ENCODE measurements around the gene MYBPC2.
A peak's percentile ranks its signal among the peaks of the same experiment; 100 is the strongest.
"Not testable (repeated sequence)": the region's sequence is repeated elsewhere in the genome, so short reads cannot be mapped to it uniquely, and the experiment has no call there.

MYBPC2 gene

DNA sequence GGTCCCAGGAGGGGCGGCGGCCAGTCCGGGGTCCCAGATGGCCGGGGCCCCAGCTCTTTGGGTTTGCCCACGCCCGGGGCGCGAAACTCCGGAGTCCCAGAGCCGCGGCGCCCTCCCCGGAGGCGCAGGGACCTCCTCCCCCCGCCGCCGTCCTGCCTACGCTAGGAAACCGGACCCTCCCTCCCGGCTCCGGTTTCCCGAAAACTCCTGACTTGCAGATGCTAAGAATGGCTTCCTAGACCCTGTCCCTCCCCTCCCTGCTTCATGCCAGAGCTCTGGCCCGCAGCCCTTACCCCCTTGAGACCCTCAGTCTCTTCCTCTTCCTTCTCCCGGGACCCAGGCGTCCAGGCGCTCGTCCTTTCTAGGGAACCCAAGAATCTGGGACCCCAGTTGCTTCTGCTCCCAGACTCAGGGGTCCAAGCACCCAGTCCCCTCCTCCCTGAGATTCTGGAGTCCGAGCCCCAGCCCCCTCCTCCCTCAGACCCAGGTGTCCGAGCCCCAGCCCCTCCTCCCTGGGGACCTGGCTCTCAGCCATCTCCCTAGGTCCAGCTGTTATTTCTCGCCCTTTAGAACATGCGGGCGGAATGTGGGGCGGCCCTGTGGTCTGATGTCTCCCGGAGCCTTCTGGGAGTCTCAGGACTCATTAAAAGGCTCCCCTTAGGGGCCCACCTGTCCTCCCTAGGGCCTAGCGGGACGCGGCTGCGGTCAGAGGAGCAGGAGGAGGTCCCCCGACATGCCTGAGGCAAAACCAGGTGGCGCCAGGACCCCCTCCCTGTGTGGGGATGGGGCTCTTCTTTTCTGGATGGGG lies at the start of gene MYBPC2:
Gene MYBPC2 (plus strand): TSS at position 672 of the 808 bp plus-strand sequence. CDS start 62 bp downstream, at position 734.
- DNase-seq = no peak

DNA sequence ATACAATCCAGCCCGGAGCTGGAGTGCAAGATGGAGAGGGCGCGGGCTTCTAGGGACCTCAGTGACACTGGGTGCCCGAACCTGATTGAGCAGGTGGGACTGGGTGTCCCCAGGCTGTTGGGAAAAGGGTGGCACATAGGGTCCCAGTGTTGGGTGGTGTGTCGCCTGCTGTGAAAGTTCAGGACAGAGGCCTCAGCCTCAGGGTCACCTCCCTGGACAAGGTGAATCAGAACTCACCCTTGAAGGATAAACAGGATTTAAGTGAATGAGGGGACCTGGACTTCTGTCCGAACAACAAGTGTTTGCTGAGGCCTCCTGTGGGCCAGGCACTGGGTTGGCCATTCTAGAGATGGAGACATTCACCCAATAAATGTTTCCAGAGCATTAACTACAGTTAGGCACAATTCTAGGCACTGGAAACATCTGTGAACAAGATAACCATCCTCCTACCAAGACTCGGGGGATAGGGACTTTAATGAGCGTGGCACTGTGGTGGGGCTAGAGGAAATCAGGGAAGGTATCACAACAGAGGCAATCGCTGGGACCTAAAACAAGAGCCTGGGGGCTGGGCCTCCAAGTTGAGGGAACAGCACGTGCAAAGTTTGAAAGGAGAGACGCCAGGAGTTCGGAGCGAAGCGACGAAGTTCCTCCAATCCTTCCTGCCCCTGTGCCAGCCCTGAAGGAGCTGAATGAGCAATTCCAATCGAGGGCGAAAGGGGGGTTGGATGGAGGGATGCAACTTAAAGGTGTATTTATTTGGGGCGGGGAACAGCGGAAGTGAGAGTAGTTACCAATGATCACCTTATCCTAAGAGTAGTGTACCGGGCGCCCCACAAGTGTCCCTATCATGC lies 49.5 kb upstream of the MYBPC2 start:
- DNase-seq = no peak

DNA sequence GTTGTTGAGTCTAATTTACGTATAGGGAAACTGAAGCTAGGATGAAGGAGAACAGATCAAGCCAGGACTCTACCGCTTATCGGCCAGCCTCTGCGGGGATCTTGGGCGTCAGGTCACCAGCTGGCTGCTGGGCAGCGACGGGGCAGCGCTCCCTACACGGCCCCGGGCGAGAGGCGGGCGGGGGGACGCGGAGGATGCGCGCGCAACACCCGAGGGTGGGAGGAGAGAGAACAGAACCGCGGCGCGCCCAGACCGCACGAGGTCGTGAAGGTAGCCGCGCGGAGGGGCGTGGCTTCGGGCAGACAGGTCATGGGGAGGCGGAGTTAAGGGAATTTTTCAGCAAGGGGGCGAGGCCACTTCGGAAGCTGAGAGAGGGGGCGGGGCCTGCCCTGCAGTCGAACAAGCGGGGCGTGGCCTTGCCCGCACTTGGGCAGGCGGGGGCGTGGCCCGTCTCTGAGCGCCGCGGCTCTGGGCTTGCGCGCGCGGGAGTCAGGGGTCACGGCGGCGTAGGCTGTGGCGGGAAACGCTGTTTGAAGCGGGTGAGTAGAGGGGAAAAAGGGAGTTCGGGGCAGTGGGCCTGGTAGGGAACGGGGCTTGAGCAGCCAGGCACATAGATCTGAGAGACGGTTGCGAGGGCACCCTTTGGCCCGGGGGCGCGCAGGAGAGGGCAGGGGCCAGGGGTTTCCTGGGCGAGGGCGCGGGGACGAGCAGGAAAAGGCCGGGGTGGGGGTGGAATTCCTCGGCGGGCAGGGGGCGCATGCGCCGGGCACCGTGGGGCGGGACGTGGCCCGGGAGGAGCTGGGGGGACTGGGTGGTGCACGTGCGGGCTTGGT lies 48.6 kb upstream of the MYBPC2 start, which contains the start of gene POLD1:
Gene POLD1 (plus strand): TSS at position 496 of the 833 bp plus-strand sequence. CDS start 14,505 bp downstream, outside the sequence.
- DNase-seq = peak; percentile 97

DNA sequence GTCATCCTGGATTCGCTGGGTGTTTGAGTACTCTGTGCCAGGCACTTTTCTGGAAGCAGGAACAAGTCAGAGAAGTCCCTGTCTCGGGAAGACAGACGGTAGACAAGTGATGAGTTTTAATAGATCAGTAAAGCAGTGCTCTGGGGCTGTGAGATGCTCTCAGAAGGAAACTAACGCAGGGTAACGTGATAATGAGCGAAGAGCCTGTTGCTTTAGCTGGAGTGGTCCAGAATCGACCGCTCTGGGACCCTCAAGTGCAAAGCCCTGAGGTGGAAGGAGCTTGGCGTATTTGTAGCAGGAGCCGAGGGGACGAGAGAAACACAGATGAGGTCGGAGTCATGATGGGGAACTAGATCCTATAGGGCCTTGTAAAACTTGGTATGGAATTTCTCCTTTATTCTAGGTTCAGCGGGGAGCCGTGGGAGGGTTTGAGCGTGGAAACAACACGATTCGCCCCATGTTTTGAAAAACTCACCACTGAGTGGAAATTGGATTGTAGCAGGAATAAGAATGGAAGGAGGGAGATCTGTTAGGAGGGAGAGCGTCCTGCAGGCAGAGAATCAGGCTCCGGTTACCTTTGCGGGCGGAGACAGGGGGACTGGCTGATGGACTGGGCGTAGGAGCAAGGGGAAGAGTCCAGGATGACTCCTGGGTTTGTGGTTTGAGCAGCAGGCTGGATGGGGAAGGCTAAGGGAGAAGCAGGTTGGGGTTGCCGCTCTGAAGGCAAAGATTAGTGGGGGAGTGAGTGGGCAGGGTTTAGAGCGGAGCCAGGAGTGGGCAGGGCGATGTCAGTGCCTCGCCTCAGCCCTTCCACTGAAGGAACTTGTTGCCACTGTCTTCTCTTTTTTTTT lies 47.8 kb upstream of the MYBPC2 start:
- no peak for DNase-seq

DNA sequence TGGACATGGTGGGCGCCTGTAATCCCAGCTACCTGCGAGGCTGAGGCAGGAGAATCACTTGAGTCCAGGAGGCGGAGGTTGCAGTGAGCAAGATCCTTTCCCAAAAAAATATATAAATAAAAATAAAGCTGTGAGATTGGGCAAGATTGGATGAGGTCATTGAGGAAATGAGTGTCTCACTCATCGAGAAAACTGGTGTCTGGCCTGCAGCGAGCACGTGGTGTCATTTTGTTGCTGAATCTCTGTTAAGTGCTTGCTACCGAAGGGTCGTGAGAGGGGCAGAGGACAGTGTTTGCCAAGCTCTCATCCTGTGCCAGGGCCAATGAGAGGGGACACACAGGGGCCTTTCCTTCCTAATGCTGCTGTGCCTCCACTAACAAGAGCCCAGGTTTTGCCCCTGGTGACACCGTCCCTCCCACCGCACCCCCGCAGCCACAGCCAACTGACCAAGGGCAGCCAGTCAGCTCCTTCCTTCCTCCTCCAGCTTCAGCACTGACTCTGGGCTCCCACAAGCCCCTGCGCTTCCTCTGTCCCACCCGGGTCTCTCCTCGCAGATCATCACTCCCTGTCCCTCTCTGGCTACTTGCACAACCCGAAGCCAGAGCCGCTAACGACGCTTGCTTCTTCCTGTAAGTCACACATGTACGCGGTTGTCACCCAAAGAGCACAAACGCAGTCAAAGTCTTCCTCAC lies 45.4 kb upstream of the MYBPC2 start:
- no peak for DNase-seq

DNA sequence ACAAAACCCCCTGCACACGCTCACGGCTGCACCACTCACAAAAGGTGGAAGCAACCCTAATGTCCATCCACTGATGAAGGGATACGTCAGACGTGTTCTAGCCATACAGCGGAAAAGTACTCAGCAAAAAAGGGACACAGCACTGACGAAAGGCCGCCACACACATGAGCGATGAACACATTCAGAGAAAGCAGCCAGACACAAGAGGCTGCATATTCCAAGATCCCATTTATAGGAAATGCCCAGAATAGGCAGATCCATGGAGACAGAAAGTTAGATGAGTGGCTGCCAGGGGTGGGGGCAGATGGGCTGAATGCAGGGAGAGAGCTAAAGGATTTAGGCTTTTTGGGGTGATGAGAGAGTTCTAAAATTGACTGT lies 44.8 kb upstream of the MYBPC2 start:
- no peak for DNase-seq

DNA sequence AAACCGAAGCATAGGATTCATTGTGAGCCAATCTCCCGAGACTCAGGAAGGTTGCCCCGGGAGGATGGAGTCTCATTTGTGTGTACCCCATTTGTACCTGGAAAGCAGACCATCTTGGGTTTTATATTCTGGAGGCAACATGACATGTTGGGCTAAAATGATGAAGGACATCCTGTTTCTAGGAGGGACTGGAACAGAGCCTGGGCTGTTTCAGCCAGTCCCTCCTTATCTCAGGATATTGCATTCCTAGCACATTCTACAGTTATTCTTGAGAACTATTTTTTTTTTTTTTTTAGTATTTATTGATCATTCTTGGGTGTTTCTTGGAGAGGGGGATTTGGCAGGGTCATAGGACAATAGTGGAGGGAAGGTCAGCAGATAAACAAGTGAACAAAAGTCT lies 42.4 kb upstream of the MYBPC2 start:
- not testable (repeated sequence) for DNase-seq

DNA sequence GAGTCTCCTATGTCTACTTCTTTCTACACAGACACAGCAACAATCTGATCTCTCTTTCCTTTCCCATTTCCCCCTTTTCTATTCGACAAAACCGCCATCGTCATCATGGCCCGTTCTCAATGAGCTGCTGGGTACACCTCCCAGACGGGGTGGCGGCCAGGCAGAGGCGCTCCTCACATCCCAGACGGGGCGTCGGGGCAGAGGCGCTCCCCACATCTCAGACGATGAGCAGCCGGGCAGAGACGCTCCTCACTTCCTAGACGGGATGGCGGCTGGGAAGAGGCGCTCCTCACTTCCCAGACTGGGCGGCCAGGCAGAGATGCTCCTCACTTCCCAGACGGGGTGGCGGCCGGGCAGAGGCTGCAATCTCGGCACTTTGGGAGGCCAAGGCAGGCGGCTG lies 41.7 kb upstream of the MYBPC2 start:
- not testable (repeated sequence) for DNase-seq

DNA sequence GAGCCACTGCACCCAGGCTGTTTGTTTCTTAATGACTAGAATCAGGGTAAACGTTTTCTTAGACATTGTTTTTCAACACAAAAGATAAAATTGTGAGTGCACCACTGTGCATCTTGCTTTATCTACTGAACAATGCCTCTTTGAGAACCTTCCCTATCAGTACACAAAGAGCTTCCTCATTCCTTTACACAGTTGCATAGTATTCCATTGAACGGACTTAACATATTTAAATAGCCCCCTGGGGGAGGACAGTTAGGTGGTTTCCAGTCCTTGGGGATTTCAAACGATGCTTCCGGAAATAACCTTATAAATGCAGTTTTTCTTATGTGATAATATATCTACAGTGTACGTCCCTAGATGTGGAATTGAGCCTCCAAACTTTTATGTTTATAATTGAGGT lies 39.9 kb upstream of the MYBPC2 start:
- DNase-seq = no peak

DNA sequence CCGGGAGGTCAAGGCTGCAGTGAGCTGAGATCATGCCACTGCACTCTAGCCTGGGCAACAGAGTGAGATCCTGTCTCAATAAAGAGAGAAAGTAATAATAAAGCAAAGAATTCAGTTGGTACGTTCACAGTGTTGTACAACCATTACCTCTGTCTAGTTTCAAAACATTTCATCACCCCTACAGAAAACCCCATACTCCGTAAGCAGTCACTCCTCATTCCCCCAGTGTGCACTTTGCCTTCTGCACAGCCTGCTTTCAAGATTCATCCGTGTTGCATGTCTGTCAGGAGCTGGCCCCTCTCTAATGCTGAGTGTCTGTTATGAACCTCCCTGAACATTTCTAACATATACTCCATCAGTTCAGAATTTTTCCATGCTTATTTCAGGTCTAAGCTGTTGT lies 39.1 kb upstream of the MYBPC2 start:
- no peak for DNase-seq

DNA sequence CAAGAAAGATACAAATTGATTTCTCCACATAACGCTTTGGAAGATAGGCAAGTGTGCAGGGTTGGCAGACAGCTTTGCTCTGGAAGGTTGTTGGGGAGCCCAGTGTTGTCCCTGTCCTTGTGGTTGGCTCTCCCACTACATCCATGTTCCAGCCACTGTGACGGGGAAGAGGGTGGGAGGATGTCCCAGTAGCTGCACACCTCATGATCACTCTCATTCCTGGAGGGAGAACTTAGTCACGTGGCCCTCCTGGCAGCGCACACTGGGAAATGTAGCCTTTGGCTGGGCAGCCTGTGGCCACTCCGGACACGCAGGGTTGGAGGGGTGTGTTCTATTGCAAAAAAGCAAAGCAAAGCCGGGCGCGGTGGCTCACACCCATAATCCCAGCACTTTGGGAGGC lies 38.7 kb upstream of the MYBPC2 start:
- no peak for DNase-seq

DNA sequence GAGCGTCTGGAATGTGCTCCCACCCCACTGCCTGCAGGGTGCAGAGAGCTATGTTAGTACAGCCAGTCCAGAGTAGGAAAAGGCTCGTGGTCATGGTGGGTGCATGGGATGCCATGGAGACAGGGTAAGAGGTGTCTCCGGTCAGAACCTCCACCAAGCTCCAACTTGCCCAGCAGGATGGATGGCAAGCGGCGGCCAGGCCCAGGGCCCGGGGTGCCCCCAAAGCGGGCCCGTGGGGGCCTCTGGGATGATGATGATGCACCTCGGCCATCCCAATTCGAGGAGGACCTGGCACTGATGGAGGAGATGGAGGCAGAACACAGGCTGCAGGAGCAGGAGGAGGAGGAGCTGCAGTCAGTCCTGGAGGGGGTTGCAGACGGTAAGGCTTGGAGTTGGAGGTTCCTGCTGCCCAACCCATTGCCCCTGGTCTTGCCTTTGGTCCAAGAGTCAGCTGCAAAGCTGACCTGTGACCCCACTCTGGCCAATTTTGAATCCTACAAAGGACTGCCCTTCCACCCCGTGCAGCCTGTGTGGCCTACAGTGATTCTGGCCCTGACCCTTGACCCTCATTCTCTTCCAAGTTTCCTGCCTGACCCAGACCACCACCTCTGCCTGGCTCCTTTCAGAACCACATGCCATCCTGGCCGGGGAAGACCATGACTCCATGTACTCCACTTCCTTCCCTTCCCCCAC lies 33.9 kb upstream of the MYBPC2 start:
- DNase-seq = no peak

DNA sequence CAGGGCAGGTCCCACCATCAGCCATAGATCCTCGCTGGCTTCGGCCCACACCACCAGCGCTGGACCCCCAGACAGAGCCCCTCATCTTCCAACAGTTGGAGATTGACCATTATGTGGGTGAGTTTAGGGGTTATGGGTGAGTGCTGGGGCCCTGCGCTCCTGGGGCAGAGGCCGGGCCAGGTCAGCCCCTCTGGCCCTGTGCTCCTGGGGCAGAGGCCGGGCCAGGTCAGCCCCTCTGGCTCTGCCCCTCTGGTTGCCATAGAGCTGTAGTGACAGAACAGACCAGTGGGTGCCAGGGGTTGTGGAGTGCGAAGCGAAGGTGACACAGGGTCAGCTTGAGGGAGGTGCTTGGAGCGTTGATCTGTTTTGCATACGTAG lies 33.3 kb upstream of the MYBPC2 start:
- no peak for DNase-seq

DNA sequence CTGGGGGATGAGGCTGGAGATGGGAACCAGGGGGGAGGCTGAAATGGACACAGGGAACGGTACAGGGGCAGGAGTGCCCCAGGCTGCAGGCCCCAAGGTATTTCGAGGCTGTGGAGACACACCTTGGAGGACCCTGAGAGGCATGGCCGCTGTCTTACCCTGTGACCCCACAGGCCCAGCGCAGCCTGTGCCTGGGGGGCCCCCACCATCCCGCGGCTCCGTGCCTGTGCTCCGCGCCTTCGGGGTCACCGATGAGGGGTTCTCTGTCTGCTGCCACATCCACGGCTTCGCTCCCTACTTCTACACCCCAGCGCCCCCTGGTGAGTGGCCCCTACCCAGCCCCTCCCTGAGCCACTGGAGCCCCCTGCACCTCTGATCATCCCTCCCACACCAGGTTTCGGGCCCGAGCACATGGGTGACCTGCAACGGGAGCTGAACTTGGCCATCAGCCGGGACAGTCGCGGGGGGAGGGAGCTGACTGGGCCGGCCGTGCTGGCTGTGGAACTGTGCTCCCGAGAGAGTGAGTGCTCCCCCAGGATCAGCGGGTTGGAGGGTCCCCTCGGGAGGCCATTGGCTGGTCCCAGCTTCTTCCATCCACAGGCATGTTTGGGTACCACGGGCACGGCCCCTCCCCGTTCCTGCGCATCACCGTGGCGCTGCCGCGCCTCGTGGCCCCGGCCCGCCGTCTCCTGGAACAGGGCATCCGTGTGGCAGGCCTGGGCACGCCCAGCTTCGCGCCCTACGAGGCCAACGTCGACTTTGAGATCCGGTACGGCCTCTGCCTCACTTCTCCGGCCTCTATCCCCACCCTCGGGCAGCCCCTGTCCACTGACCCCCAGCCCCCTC lies 30.9 kb upstream of the MYBPC2 start:
- no peak for DNase-seq

DNA sequence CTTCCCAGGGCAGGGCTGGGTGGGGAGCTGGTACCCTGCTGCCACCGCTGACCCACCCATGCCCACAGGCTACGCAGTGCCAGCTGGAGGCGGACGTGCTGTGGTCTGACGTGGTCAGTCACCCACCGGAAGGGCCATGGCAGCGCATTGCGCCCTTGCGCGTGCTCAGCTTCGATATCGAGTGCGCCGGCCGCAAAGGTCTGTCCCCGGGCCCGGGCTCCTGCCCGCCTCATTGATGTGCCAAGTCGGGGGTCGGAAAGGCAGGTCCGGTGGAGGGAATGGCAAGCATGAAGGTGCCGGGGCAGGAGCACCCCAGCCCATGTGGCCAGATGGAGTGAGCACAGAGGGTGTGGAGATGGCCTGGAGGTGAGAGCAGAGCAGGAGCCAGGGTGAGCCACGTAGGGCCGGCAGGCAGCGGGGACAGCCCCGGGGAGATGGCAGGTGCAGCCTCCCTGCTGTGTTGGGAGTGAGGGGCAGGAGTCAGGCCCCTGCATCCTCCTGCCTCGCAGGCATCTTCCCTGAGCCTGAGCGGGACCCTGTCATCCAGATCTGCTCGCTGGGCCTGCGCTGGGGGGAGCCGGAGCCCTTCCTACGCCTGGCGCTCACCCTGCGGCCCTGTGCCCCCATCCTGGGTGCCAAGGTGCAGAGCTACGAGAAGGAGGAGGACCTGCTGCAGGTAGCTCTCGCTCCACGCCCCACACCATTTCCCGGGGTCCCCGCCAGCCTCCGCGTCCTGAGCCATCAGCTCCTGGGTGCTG lies 30.0 kb upstream of the MYBPC2 start:
- no peak for DNase-seq

DNA sequence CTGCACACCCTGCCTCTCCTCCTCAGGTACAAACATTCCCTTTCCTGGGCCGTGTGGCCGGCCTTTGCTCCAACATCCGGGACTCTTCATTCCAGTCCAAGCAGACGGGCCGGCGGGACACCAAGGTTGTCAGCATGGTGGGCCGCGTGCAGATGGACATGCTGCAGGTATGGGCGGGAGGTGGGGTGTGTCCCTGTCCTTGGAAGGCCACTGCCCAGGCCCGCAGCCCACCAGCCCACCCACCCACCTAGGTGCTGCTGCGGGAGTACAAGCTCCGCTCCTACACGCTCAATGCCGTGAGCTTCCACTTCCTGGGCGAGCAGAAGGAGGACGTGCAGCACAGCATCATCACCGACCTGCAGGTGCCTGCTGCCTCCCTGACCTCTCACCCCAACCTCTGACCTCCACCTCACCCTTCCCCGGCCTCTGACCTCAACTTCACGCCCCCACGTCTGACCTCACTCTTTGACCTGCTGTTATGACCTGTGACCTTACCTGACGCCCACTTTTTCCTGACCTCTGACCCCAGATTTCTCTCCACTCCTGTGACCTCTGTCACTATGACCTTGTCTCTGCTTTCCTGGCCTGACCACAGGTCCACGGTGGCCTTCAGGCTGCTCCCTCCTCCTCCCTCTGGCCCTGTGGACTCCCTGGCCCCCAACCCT lies 26.4 kb upstream of the MYBPC2 start:
- DNase-seq = no peak

DNA sequence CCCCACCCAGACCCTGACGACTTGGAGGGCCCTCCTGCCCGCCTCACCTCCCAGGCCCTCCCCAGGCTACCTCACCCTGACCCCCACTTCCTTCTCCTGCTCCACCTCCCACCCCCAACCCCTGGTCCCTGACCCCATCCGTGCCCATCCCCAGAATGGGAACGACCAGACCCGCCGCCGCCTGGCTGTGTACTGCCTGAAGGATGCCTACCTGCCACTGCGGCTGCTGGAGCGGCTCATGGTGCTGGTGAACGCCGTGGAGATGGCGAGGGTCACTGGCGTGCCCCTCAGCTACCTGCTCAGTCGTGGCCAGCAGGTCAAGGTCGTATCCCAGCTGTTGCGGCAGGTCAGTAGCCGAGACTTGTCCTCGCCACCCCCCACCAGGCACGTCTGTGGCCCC lies 25.9 kb upstream of the MYBPC2 start:
- DNase-seq = no peak

DNA sequence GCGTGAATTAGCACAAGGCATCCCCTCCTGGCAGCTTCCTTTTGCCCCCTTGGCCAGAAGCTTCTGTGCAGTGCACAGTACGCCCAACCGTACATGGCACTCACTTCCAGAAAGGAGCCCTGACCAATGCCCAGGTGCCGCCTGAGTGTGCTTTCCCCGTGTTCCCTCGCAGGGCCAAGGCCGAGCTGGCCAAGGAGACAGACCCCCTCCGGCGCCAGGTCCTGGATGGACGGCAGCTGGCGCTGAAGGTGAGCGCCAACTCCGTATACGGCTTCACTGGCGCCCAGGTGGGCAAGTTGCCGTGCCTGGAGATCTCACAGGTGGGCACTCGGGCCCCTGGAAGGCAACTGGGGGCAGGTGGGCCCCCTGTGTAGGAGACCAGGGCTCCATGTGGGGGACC lies 23.3 kb upstream of the MYBPC2 start:
- no peak for DNase-seq

DNA sequence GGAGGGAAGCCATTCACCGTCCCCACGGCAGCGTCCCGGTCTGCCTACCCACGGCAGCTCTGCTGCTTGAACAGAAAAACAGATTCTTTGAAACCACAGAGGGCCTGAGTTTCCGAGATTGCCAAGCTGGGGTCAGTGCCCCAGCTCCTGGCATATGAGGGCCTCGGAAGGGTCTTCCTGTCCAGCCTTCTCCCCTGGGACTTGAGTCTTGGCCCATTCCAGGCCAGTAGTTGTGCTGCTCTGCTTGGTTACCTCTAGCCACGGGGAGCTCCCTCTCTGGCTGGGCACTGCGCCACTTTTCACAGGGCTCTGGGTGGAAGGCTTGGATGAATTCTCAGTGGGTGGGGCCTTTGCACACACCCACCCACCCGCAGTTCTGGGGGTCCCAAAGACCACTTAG lies 22.6 kb upstream of the MYBPC2 start:
- DNase-seq = no peak

Measured in NCI-H510A (cell line).